H1 (cell line): Measurements from ENCODE around the gene CACNG1. TPM values are rescaled to one million over a fixed set of nuclear protein-coding genes. Genes with fewer than 3 reads are reported as not detected.

ENCODE experiments used
- CTCF ChIA-PET: fragments of 300-600 bp; sonication (Branson Sonifier 250); formaldehyde crosslinking; loops from one replicate; lab custom pipeline; 2021; ENCODE audit not compliant: partially characterized antibody; lab: Charles Lee
- POLR2A ChIA-PET: fragments of 300-600 bp; sonication (Branson Sonifier 250); formaldehyde crosslinking; loops from one replicate; lab custom pipeline; 2021; ENCODE audit warnings: inconsistent platforms; ENCODE audit not compliant: partially characterized antibody; lab: Charles Lee
- DNase-seq, 2 experiments: peaks; one replicate each; pipeline versions ENCODE4 v3.0.0 to v3.0.0-alpha.2; 2010 to 2022; ENCODE audit warnings: low spot score in 2 of 2, low read depth in 1 of 2, mixed read lengths in 1 of 2
- FAIRE-seq: peaks from 2 replicates; lab custom pipeline; 2011; peaks lifted over from hg19 to GRCh38; lab: Jason Lieb, UNC
- H2AFZ ChIP-seq: 2 replicates; pipeline ENCODE4 v1.8.1; 2012; ENCODE audit warnings: low read length, inconsistent platforms
- H2AK5ac ChIP-seq: 2 replicates; pipeline ENCODE4 v1.6.1; 2013; ENCODE audit warnings: low read depth, low read length
- H2BK120ac ChIP-seq: replicated peaks from 2 replicates; pipeline ENCODE3; 2013; ENCODE audit warnings: low read depth, low read length, inconsistent platforms
- H2BK12ac ChIP-seq: 2 replicates; pipeline ENCODE4 v1.6.1; 2013; ENCODE audit warnings: low read depth, low read length
- H2BK15ac ChIP-seq: 2 replicates; pipeline ENCODE4 v1.6.1; 2013; ENCODE audit warnings: low read length
- H2BK20ac ChIP-seq: 2 replicates; pipeline ENCODE4 v1.6.1; 2013; ENCODE audit warnings: low read length
- H2BK5ac ChIP-seq: 2 replicates; pipeline ENCODE4 v1.6.1; 2013; ENCODE audit warnings: low read depth, low read length
- H3K14ac ChIP-seq: 2 replicates; pipeline ENCODE4 v1.6.1; 2013; ENCODE audit warnings: inconsistent platforms; ENCODE audit not compliant: insufficient read length
- H3K18ac ChIP-seq: 2 replicates; pipeline ENCODE4 v1.6.1; 2013; ENCODE audit warnings: low read length; ENCODE audit errors: extremely low read depth
- H3K23ac ChIP-seq: 2 replicates; pipeline ENCODE4 v1.6.1; 2013; ENCODE audit warnings: inconsistent platforms; ENCODE audit not compliant: insufficient read length
- H3K23me2 ChIP-seq: 2 replicates; pipeline ENCODE4 v1.6.1; 2013; ENCODE audit warnings: low read depth, low read length
- H3K27ac ChIP-seq: 2 replicates; pipeline ENCODE4 v1.6.1; 2011; ENCODE audit warnings: low read depth, low read length, inconsistent platforms
- H3K27me3 ChIP-seq, 4 experiments: replicated peaks in 1 of 4; 1 replicate in 1 of 4; 2 replicates in 3 of 4; pipeline versions ENCODE4 v1.6.1 to v1.8.1; 2011 to 2013; ENCODE audit warnings: low read length in 3 of 4, mild to moderate bottlenecking in 3 of 4, inconsistent platforms in 2 of 4, mixed read lengths in 2 of 4, moderate library complexity in 1 of 4; ENCODE audit not compliant: control insufficient read depth in 3 of 4, insufficient read depth in 3 of 4; ENCODE audit errors: extremely low read depth in 1 of 4
- H3K36me3 ChIP-seq, 4 experiments: 2 replicates each; pipeline versions ENCODE4 v1.6.1 to v1.8.1; 2011 to 2013; ENCODE audit warnings: mild to moderate bottlenecking in 4 of 4, low read length in 3 of 4, moderate library complexity in 2 of 4, control low read depth in 1 of 4, inconsistent platforms in 1 of 4; ENCODE audit not compliant: insufficient read depth in 4 of 4, control insufficient read depth in 2 of 4
- H3K4ac ChIP-seq: replicated peaks from 2 replicates; pipeline ENCODE3; 2013; ENCODE audit warnings: low read length, low read depth, mixed read lengths, inconsistent platforms; ENCODE audit not compliant: insufficient read length
- H3K4me1 ChIP-seq, 4 experiments: replicated peaks in 1 of 4; 1 replicate in 1 of 4; 2 replicates in 3 of 4; pipeline versions ENCODE4 v1.6.1 to v1.8.1; 2011 to 2013; ENCODE audit warnings: low read length in 3 of 4, inconsistent platforms in 2 of 4, mixed read lengths in 1 of 4; ENCODE audit not compliant: insufficient read depth in 4 of 4, control insufficient read depth in 3 of 4
- H3K4me2 ChIP-seq, 2 experiments: 2 replicates each; pipeline versions ENCODE4 v1.6.1 to v1.8.1; 2011 to 2013; ENCODE audit warnings: low read depth in 2 of 2, low read length in 2 of 2, control low read depth in 1 of 2, inconsistent platforms in 1 of 2, mild to moderate bottlenecking in 1 of 2; ENCODE audit not compliant: insufficient read depth in 1 of 2
- H3K4me3 ChIP-seq, 4 experiments: fragments of 200-600, 300-600 bp in 1 of 4; sonication (generic), shearing (Covaris generic), sonication (Bioruptor Twin) in 1 of 4; 2 replicates each; pipeline versions ENCODE4 v1.5.1 to v1.8.1; 2011 to 2016; ENCODE audit warnings: low read length in 4 of 4, low read depth in 3 of 4, control low read depth in 2 of 4, inconsistent platforms in 2 of 4, mild to moderate bottlenecking in 2 of 4, mixed read lengths in 1 of 4, moderate library complexity in 1 of 4; ENCODE audit not compliant: insufficient read depth in 2 of 4; ENCODE audit errors: extremely low read depth in 1 of 4
- H3K56ac ChIP-seq: replicated peaks from 2 replicates; pipeline ENCODE3; 2013; ENCODE audit warnings: low read depth, mild to moderate bottlenecking, mixed read lengths, low read length, inconsistent platforms; ENCODE audit not compliant: insufficient read length
- H3K79me1 ChIP-seq: 2 replicates; pipeline ENCODE4 v1.6.1; 2013; ENCODE audit warnings: low read depth, low read length, control low read depth
- H3K79me2 ChIP-seq, 2 experiments: 2 replicates each; pipeline versions ENCODE4 v1.6.1 to v1.8.1; 2012 to 2013; ENCODE audit warnings: low read length in 2 of 2, mild to moderate bottlenecking in 2 of 2, inconsistent platforms in 1 of 2; ENCODE audit not compliant: insufficient read depth in 2 of 2, control insufficient read depth in 1 of 2
- H3K9ac ChIP-seq, 4 experiments: replicated peaks in 1 of 4; 1 replicate in 1 of 4; 2 replicates in 3 of 4; pipeline versions ENCODE4 v1.6.1 to v1.8.1; 2011 to 2013; ENCODE audit warnings: low read depth in 3 of 4, low read length in 3 of 4, control low read depth in 2 of 4, mild to moderate bottlenecking in 2 of 4, moderate library complexity in 2 of 4, inconsistent platforms in 1 of 4; ENCODE audit errors: extremely low read depth in 1 of 4
- H3K9me3 ChIP-seq, 2 experiments: 2 replicates each; pipeline versions ENCODE4 v1.6.1 to v1.8.1; 2012 to 2013; ENCODE audit warnings: mild to moderate bottlenecking in 2 of 2, moderate library complexity in 2 of 2, control low read depth in 1 of 2, inconsistent platforms in 1 of 2, low read depth in 1 of 2, low read length in 1 of 2, mixed read lengths in 1 of 2; ENCODE audit not compliant: insufficient read depth in 2 of 2
- H4K20me1 ChIP-seq, 2 experiments: replicated peaks in 1 of 2; 2 replicates each; pipeline versions ENCODE3 to v1.8.1; 2011 to 2013; ENCODE audit warnings: inconsistent platforms in 2 of 2, low read length in 2 of 2, mild to moderate bottlenecking in 1 of 2; ENCODE audit not compliant: insufficient read depth in 2 of 2, control insufficient read depth in 1 of 2
- H4K5ac ChIP-seq: 2 replicates; pipeline ENCODE4 v1.6.1; 2013; ENCODE audit warnings: low read length, low read depth, mixed read lengths, inconsistent platforms; ENCODE audit not compliant: insufficient read length
- H4K8ac ChIP-seq: 2 replicates; pipeline ENCODE4 v1.8.0; 2013; ENCODE audit warnings: mild to moderate bottlenecking, moderate library complexity, low read length, inconsistent platforms; ENCODE audit not compliant: insufficient read depth; ENCODE audit errors: extremely low read depth
- H4K91ac ChIP-seq: replicated peaks from 2 replicates; pipeline ENCODE3; 2013; ENCODE audit warnings: low read length, mixed read lengths, inconsistent platforms; ENCODE audit not compliant: insufficient read length
- BCL11A ChIP-seq, 2 experiments: IDR thresholded peaks; one replicate each; pipeline ENCODE4 v1.6.1; 2011; ENCODE audit warnings: low read depth in 2 of 2, low read length in 2 of 2, mild to moderate bottlenecking in 2 of 2
- CBX8 ChIP-seq: fragments of 300-800, 300-1000 bp; sonication (generic); IDR thresholded peaks from 2 replicates; pipeline ENCODE4 v1.7.1; 2016; ENCODE audit warnings: low read depth, low read length, borderline replicate concordance
- CHD1 ChIP-seq: IDR thresholded peaks from 2 replicates; pipeline ENCODE4 v1.6.1; 2012; ENCODE audit warnings: low read depth, low read length, improper control_type of control experiment
- POU5F1 ChIP-seq: IDR thresholded peaks from 2 replicates; pipeline ENCODE4 v1.6.1; 2011; ENCODE audit warnings: low read depth, mild to moderate bottlenecking, low read length, moderate library complexity
- TAF1 ChIP-seq: IDR thresholded peaks from 2 replicates; pipeline ENCODE4 v1.6.1; 2011; ENCODE audit warnings: mild to moderate bottlenecking, low read depth, low read length
- TCF12 ChIP-seq: IDR thresholded peaks from 2 replicates; pipeline ENCODE4 v1.6.1; 2011; ENCODE audit warnings: low read depth, mild to moderate bottlenecking, low read length
- WGBS, 2 experiments: shearing (Covaris generic) in 1 of 2; methylation state at CpG; one replicate each; pipeline versions ENCODE4 v1.1.6 to v1.1.7; 2013 to 2015; ENCODE audit warnings: low lambda C conversion rate in 2 of 2, mixed read lengths in 2 of 2, inconsistent platforms in 1 of 2, low coverage in 1 of 2, missing lambda C conversion rate in 1 of 2; ENCODE audit not compliant: insufficient replicate concordance in 2 of 2, insufficient coverage in 1 of 2, insufficient read length in 1 of 2; ENCODE audit errors: extremely low coverage in 1 of 2, missing lambda C conversion rate in 1 of 2; 5-methylcytosine and 5-hydroxymethylcytosine counted together
- polyA plus RNA-seq, 7 experiments: library from polyadenylated mRNA; depleted of rRNA in 3 of 7; stranded (reverse) in 5 of 7; unstranded in 2 of 7; fragments of >200 nt in 5 of 7; fragments of 200-250 nt in 2 of 7; gene quantifications; 1 replicate in 5 of 7; 2 replicates in 1 of 7; 4 replicates in 1 of 7; pipeline versions ENCODE4 v1.2.1 to v1.2.3, GENCODE V29; 2011 to 2013; ENCODE audit warnings: missing spikeins in 2 of 7, mixed read lengths in 2 of 7
- total RNA-seq: library from RNA; stranded (reverse); fragmentation: NEBNext Ultra II Directional; extraction: Animal tissue kit (Norgen Biotek cat#: 25700); gene quantifications from 2 replicates; pipeline ENCODE4 v1.2.1, GENCODE V29; 2021
- TF ChIP-seq, protein P1 (sequence below), 3 experiments: IDR thresholded peaks; 1 replicate in 2 of 3; 2 replicates in 1 of 3; pipeline versions ENCODE4 v1.5.1 to v1.6.1; 2011; ENCODE audit warnings: low read length in 3 of 3, mild to moderate bottlenecking in 3 of 3, inconsistent platforms in 2 of 3, low read depth in 1 of 3, moderate library complexity in 1 of 3; ENCODE audit not compliant: insufficient read depth in 1 of 3; ENCODE audit errors: control extremely low read depth in 1 of 3

Gene CACNG1
- total and polyA plus RNA-seq, 2 of the 8 experiments (the other 6 are each of a cell fraction or from before 2014, with no cell fraction given), result not detected

DNA sequence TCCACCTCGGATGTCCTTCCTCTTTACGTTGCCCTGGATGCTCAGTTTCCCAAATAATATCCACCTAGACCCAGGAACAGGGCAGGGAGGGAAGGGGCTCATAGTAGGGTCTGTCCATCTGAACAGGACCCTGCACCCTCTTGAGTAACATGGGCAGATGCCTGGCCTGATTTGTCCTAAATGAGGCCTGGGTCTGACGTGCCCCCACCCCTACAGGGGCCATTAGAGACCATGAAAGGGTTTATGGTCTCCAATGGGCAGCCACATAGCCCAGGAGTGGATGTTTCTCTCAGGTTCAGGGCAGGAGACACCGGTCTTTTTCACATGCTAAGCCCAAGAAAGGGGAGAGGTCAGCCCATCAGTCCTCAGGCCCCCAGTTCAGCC lies 6.8 kb downstream of the CACNG1 start:
- peaks cover 2% of the 10 kb centered on the region; the same call in 1 of the 2 replicates for H3K23me2 ChIP-seq
- FAIRE-seq (no peak), DNase-seq (no peak)
- H2BK5ac ChIP-seq, result no peak overlapping the region
- no peak overlapping the region for H4K5ac ChIP-seq
- no peak overlapping the region for H3K4me2 ChIP-seq
- H3K56ac ChIP-seq, result no peak overlapping the region
- H3K36me3 ChIP-seq, result no peaks in the 10 kb centered on the region
- TF ChIP-seq, protein P1, sequence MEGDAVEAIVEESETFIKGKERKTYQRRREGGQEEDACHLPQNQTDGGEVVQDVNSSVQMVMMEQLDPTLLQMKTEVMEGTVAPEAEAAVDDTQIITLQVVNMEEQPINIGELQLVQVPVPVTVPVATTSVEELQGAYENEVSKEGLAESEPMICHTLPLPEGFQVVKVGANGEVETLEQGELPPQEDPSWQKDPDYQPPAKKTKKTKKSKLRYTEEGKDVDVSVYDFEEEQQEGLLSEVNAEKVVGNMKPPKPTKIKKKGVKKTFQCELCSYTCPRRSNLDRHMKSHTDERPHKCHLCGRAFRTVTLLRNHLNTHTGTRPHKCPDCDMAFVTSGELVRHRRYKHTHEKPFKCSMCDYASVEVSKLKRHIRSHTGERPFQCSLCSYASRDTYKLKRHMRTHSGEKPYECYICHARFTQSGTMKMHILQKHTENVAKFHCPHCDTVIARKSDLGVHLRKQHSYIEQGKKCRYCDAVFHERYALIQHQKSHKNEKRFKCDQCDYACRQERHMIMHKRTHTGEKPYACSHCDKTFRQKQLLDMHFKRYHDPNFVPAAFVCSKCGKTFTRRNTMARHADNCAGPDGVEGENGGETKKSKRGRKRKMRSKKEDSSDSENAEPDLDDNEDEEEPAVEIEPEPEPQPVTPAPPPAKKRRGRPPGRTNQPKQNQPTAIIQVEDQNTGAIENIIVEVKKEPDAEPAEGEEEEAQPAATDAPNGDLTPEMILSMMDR (IDR thresholded peaks at IDR 0.05; ENCODE audit: control extremely low read depth in 1 of 3, insufficient read depth in 1 of 3, low read depth in 1 of 3, low read length in 3 of 3), result no peak
- TF ChIP-seq CBX8, result no peak
- no peak for TF ChIP-seq TCF12
- TF ChIP-seq TAF1, result no peak
- TF ChIP-seq CHD1, result no peak
- TF ChIP-seq BCL11A (IDR thresholded peaks at IDR 0.05; ENCODE audit: low read depth in 2 of 2, low read length in 2 of 2), result no peak
- TF ChIP-seq POU5F1, result no peak
- H2BK15ac ChIP-seq, result no peak overlapping the region
- H2AFZ ChIP-seq, result no peak overlapping the region
- peaks cover 7 to 16% of the 10 kb centered on the region in 2 experiments; a peak in 2 of 4 replicates for H3K9me3 ChIP-seq
- no peaks in the 10 kb centered on the region for H3K79me2 ChIP-seq
- no peak overlapping the region for H4K91ac ChIP-seq
- H3K4ac ChIP-seq, result no peak overlapping the region
- H2BK120ac ChIP-seq, result no peak overlapping the region
- H3K14ac ChIP-seq, result no peak overlapping the region
- no peak overlapping the region for H2BK12ac ChIP-seq
- no peak overlapping the region for H3K4me3 ChIP-seq
- no peak overlapping the region for H4K8ac ChIP-seq
- POLR2A ChIA-PET, result no interaction called here
- H3K27ac ChIP-seq, result no peak overlapping the region
- H3K4me1 ChIP-seq, result no peaks in the 10 kb centered on the region
- CTCF ChIA-PET, result interaction anchor here (1.6 kb wide), 1 partner anchor 35 kb away, joined by 3 read pairs; no protein-coding TSS in a partner anchor
- no peaks in the 10 kb centered on the region for H3K79me1 ChIP-seq
- WGBS, 2 experiments, result 86% methylated on average over 4 of the region's 4 CpGs; no CpG with 5 or more reads in 1 of the 2 experiments
- no peak overlapping the region for H2AK5ac ChIP-seq
- no peak overlapping the region for H3K18ac ChIP-seq
- no peaks in the 10 kb centered on the region; a peak in 1 of 7 replicates for H3K27me3 ChIP-seq
- no peak overlapping the region for H3K23ac ChIP-seq
- H3K9ac ChIP-seq, result no peak overlapping the region
- no peak overlapping the region for H2BK20ac ChIP-seq
- H4K20me1 ChIP-seq, result no peaks in the 10 kb centered on the region
